Spleen (tissue), 11 donors: ENCODE measurements around the gene HSPA12A. TPM values are rescaled to one million over a fixed set of nuclear protein-coding genes. Genes with fewer than 3 reads are reported as not detected.
"Not testable (repeated sequence)": the region's sequence is repeated elsewhere in the genome, so short reads cannot be mapped to it uniquely, and the experiment has no call there.

Source experiments
- DNase-seq: peaks from one replicate; pipeline ENCODE4 v3.0.0-alpha.2; 2020
- H3K27ac ChIP-seq, 8 donors: fragments of 200-600 bp; sonication (generic) in 7 of 8; 1 replicate in 4 of 8; 2 replicates in 4 of 8; pipeline versions ENCODE4 v1.5.0 to v1.8.0; 2016 to 2021; ENCODE audit warnings: inconsistent platforms in 4 of 8, mild to moderate bottlenecking in 4 of 8, moderate library complexity in 1 of 8
- H3K27me3 ChIP-seq, 7 donors: fragments of 200-600 bp; sonication (generic) in 6 of 7; replicated peaks in 1 of 7; 1 replicate in 4 of 7; 2 replicates in 3 of 7; pipeline versions ENCODE4 v1.5.0 to v1.8.0; 2016 to 2021; ENCODE audit warnings: inconsistent platforms in 3 of 7, mild to moderate bottlenecking in 1 of 7
- H3K36me3 ChIP-seq, 6 donors: fragments of 200-600 bp; sonication (generic) in 5 of 6; 1 replicate in 4 of 6; 2 replicates in 2 of 6; pipeline versions ENCODE4 v1.5.0 to v1.8.0; 2016 to 2021; ENCODE audit warnings: inconsistent platforms in 2 of 6
- H3K4me1 ChIP-seq, 6 donors: fragments of 200-600 bp; sonication (generic) in 5 of 6; 1 replicate in 3 of 6; 2 replicates in 3 of 6; pipeline versions ENCODE4 v1.5.0 to v1.8.0; 2016 to 2021; ENCODE audit warnings: inconsistent platforms in 3 of 6
- H3K4me3 ChIP-seq, 8 donors: fragments of 200-600 bp; sonication (generic) in 7 of 8; 1 replicate in 4 of 8; 2 replicates in 4 of 8; pipeline versions ENCODE4 v1.5.0 to v1.8.0; 2016 to 2021; ENCODE audit warnings: inconsistent platforms in 4 of 8, mild to moderate bottlenecking in 4 of 8, moderate library complexity in 2 of 8
- H3K9me3 ChIP-seq, 8 donors: fragments of 200-600 bp; sonication (generic) in 7 of 8; 1 replicate in 4 of 8; 2 replicates in 4 of 8; pipeline versions ENCODE4 v1.5.0 to v1.8.0; 2016 to 2021; ENCODE audit warnings: inconsistent platforms in 4 of 8
- CTCF ChIP-seq, 11 experiments: fragments of 200-600 bp in 7 of 11; fragments of 450-650 bp in 4 of 11; sonication (generic) in 4 of 11; IDR thresholded peaks in 8 of 11; conservative IDR thresholded peaks in 3 of 11; 1 replicate in 7 of 11; 2 replicates in 4 of 11; pipeline versions ENCODE4 v1.4.0 to v1.8.0; 2016 to 2021; ENCODE audit warnings: antibody characterized with exemption in 11 of 11, inconsistent platforms in 4 of 11, mild to moderate bottlenecking in 1 of 11
- POLR2A ChIP-seq, 3 donors: fragments of 450-650 bp; IDR thresholded peaks; one replicate each; pipeline ENCODE4 v1.5.1; 2017; ENCODE audit warnings: antibody characterized with exemption in 3 of 3, mild to moderate bottlenecking in 1 of 3
- POLR2AphosphoS5 ChIP-seq, 3 donors: sonication (generic); formaldehyde crosslinking; IDR thresholded peaks; one replicate each; pipeline ENCODE4 v1.5.1; 2017; ENCODE audit warnings: antibody characterized with exemption in 3 of 3
- WGBS, 5 donors: extraction: QIAGEN DNeasy Blood & Tissue Kit in 3 of 5; methylation state at CpG; one replicate each; pipeline versions ENCODE4 v1.1.5 to v1.1.7; 2013 to 2018; 5-methylcytosine and 5-hydroxymethylcytosine counted together
- intact Hi-C: fragments of 100-400 bp; cut with DNase I; formaldehyde crosslinking; loops from one replicate; pipeline ENCODE4 v1.15.0; 2023; ENCODE audit warnings: low total_unique reads
- polyA plus RNA-seq, 3 donors: library from polyadenylated mRNA; stranded (reverse); fragments of 200-250 nt; gene quantifications; one replicate each; pipeline ENCODE4 v1.2.1, GENCODE V29; 2013
- total RNA-seq, 7 donors: library from RNA; depleted of rRNA in 3 of 7; stranded (reverse); fragments of >200 nt in 3 of 7; fragmentation: NEBNext Ultra II Directional in 4 of 7; extraction: Animal tissue kit (Norgen Biotek cat#: 25700) in 4 of 7; gene quantifications; one replicate each; pipeline versions ENCODE4 v1.1.0 to v1.2.1, GENCODE V29; 2016 to 2021
- donor health status: healthy with polysubstance abuse.
- donor health status: DM: no; HTN: no; CAD: no; lungs with moderate emphysema.
- donor health status: DM: no; HTN: no; CAD: no.
- donor health status: Bipolar disorder and iron deficiency.
- donor health status: healthy.
- donor health status: DM: no; HTN: no; CAD: no.
- donor health status: DM: yes; HTN: yes; CAD: no.

The HSPA12A gene
- total and polyA plus RNA-seq, 10 donors: 1.5 to 16.5 (median 6.9) TPM

DNA sequence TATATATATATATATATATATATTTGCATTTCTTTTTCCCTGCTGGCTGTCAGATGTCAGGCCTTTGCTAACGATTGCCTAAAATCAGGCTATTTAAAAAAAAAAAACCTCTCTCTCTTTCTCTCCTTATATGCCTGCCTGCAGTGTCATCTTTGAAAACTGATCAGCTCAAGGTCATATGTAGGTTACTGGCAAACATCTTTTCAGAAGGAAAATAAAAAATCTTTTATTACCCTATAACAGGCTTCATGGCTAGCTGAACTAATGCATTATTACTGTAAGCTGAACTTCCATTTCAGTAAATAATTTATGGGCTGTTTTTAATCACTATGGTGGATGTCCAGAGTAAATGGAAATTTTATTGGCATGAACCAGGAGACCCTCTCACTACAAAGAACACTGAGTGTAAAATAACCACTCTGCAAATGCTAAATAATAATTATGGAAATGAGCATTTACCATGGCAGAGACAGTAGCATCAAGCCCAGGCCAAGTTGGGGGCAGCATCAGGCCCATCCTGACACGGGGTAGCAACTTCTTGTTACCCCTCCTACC is 29.3 kb downstream of the HSPA12A start:
- WGBS, 5 donors: 67 to 93% (median 82%) methylated on average over 2 of the region's 2 CpGs
- peaks cover 0 to 6% (median 0%) of the 10 kb centered on the region in 7 donors for H3K27me3 ChIP-seq
- no peak for DNase-seq
- intact Hi-C loops: no loop called here
- TF ChIP-seq CTCF (IDR thresholded peaks at IDR 0.05 in 8 of 11, conservative IDR thresholded peaks at IDR 0.05 in 3 of 11) (no peak), POLR2AphosphoS5 (IDR thresholded peaks at IDR 0.05) (no peak), POLR2A (IDR thresholded peaks at IDR 0.05) (no peak)
- H3K4me1 ChIP-seq: peaks cover 0 to 24% (median 1%) of the 10 kb centered on the region in 6 donors
- no peaks in the 10 kb centered on the region for H3K9me3 ChIP-seq
- H3K4me3 ChIP-seq: no peak overlapping the region
- H3K36me3 ChIP-seq: no peaks in the 10 kb centered on the region
- no peak overlapping the region for H3K27ac ChIP-seq

DNA sequence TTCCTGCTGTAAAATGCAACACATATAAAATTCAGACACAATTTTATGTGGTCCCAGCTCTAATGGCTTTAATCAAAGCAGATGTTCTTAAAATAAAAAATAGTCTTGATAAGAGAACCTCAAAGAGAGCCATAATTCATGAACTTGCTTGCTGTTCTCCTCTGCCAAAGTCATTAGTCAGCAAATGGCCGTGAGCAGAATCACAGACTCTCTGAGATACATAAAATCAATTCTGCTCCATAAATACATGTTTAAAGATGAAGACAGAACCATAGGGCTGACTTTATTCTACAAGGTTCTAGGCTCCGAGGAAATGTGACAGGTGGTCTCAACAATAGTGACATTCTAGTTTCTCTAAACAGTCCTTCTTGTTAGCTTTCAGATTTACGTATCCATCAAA is 29.8 kb downstream of the HSPA12A start:
- intact Hi-C loops: no loop called here
- no peak for DNase-seq
- TF ChIP-seq CTCF (IDR thresholded peaks at IDR 0.05 in 8 of 11, conservative IDR thresholded peaks at IDR 0.05 in 3 of 11): no peak
- no peak for TF ChIP-seq POLR2A (IDR thresholded peaks at IDR 0.05)
- TF ChIP-seq POLR2AphosphoS5 (IDR thresholded peaks at IDR 0.05): no peak

GRCh38 chr10:116711803-116712202 is 30.6 kb downstream of the HSPA12A start:
- H3K36me3 ChIP-seq, DNase-seq, H3K9me3 ChIP-seq, H3K27me3 ChIP-seq, H3K27ac ChIP-seq, H3K4me3 ChIP-seq, intact Hi-C loops: not testable (repeated sequence)
- H3K4me1 ChIP-seq: peaks cover 0 to 11% (median 1%) of the 10 kb centered on the region in 6 donors
- 87 to 94% (median 90%) methylated on average over 10 of the region's 10 CpGs for WGBS, 5 donors

More for the DNA sequence above, 29.8 kb downstream of the HSPA12A start:
- no peak overlapping the region for H3K4me3 ChIP-seq
- no peaks in the 10 kb centered on the region for H3K36me3 ChIP-seq
- H3K9me3 ChIP-seq: no peaks in the 10 kb centered on the region
- peaks cover 0 to 18% (median 1%) of the 10 kb centered on the region in 6 donors for H3K4me1 ChIP-seq
- no peak overlapping the region for H3K27ac ChIP-seq
- peaks cover 0 to under 1% (median 0%) of the 10 kb centered on the region in 7 donors for H3K27me3 ChIP-seq
- WGBS, 5 donors: 72 to 85% (median 74%) methylated on average over 3 of the region's 3 CpGs

- Histone ChIP-seq H3K36me3 (no peaks in the 10 kb centered on the region), H3K9me3 (no peaks in the 10 kb centered on the region), H3K4me3 (no peak overlapping the region), H3K27me3 (no peaks in the 10 kb centered on the region), H3K27ac (no peak overlapping the region), H3K4me1 (no peaks in the 10 kb centered on the region)
- WGBS, 5 donors: 85 to 96% (median 93%) methylated on average over 4 of the region's 4 CpGs
- DNase-seq: no peak
- TF ChIP-seq CTCF (IDR thresholded peaks at IDR 0.05 in 8 of 11, conservative IDR thresholded peaks at IDR 0.05 in 3 of 11) (no peak), POLR2AphosphoS5 (IDR thresholded peaks at IDR 0.05) (no peak), POLR2A (IDR thresholded peaks at IDR 0.05) (no peak)
- intact Hi-C loops: no loop called here
Observed at GRCh38 chr10:116710076-116710475, 32.3 kb downstream of the HSPA12A start.

DNA sequence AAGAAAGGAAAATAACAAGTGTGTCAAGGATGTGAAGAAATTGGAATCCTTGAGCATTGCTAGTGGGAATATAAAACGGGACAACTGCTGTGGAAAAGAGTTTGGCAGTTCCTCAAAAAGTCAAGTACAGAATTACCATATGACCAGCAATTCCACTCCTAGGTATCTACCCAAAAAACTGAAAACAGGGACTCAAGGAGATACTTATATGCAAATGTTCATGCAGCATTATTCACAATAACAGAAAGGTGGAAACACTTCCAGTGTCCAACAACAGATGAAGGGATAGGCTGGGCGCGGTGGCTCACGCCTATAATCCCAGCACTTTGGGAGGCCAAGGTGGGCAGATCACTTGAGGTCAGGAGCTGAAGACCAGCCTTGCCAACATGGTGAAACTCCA is 33.5 kb downstream of the HSPA12A start:
- no peak for DNase-seq
- Histone ChIP-seq H3K4me3 (no peak overlapping the region), H3K9me3 (no peaks in the 10 kb centered on the region), H3K4me1 (no peaks in the 10 kb centered on the region), H3K27me3 (no peaks in the 10 kb centered on the region), H3K27ac (no peak overlapping the region), H3K36me3 (no peaks in the 10 kb centered on the region)
- TF ChIP-seq POLR2A (IDR thresholded peaks at IDR 0.05): no peak
- no peak for TF ChIP-seq POLR2AphosphoS5 (IDR thresholded peaks at IDR 0.05)
- no peak for TF ChIP-seq CTCF (IDR thresholded peaks at IDR 0.05 in 8 of 11, conservative IDR thresholded peaks at IDR 0.05 in 3 of 11)
- 80 to 90% (median 89%) methylated on average over 4 of the region's 4 CpGs for WGBS, 5 donors
- intact Hi-C loops: no loop called here
